ENCODE data around the gene PSMD12.

- no peak for TF ChIP-seq EZH2phosphoT487 (conservative IDR thresholded peaks at IDR 0.05; ENCODE audit: low read length)
- TF ChIP-seq CTCF (IDR thresholded peaks at IDR 0.05; ENCODE audit: insufficient read depth, low read length, poor library complexity, severe bottlenecking), result no peak
Observed at GRCh38 chr17:67375054-67375427, 8.7 kb upstream of the PSMD12 start.
